H7 (cell line): Measurements from ENCODE around the gene CHRNB1. TPM values are rescaled to one million over a fixed set of nuclear protein-coding genes. Genes with fewer than 3 reads are reported as not detected.
A peak's percentile ranks its signal among the peaks of the same experiment; 100 is the strongest.

Experiments
- DNase-seq: peaks from one replicate; pipeline ENCODE4 v3.0.0; 2012
- H3K27me3 ChIP-seq: 2 replicates; pipeline ENCODE4 v1.6.0; 2011; ENCODE audit warnings: mild to moderate bottlenecking, low read length; ENCODE audit not compliant: control insufficient read depth, insufficient read depth
- H3K36me3 ChIP-seq: replicated peaks from 2 replicates; pipeline ENCODE4 v1.5.1; 2011; ENCODE audit warnings: low read length; ENCODE audit not compliant: control insufficient read depth, insufficient read depth
- H3K4me3 ChIP-seq: 2 replicates; pipeline ENCODE4 v1.5.1; 2011; ENCODE audit warnings: low read depth, mild to moderate bottlenecking, control low read depth, low read length, moderate library complexity; ENCODE audit not compliant: insufficient read depth
- total RNA-seq: library from RNA; depleted of rRNA; stranded (reverse); fragments of >200 nt; shearing (Covaris generic); gene quantifications from 2 replicates; pipeline ENCODE4 v1.2.3, GENCODE V29; 2014

Gene CHRNB1
- total RNA-seq, 1 experiment from 2014 or later, result 6.8 TPM

GRCh38 chr17:7425756-7426155 lies 19.1 kb upstream of the CHRNB1 start:
- Histone ChIP-seq H3K36me3 (no peaks in the 10 kb centered on the region), H3K4me3 (no peak overlapping the region), H3K27me3 (no peaks in the 10 kb centered on the region)
- peak; percentile 63 for DNase-seq

GRCh38 chr17:7426203-7426863 lies 18.5 kb upstream of the CHRNB1 start:
- DNase-seq, result no peak
- H3K36me3 ChIP-seq, result no peaks in the 10 kb centered on the region
- H3K27me3 ChIP-seq, result no peaks in the 10 kb centered on the region
- no peak overlapping the region for H3K4me3 ChIP-seq

- no peak overlapping the region for H3K4me3 ChIP-seq
- peak; percentile 62 for DNase-seq
These were observed 17.9 kb upstream of the CHRNB1 start for GRCh38 chr17:7426896-7427489.

GRCh38 chr17:7427549-7427948 lies 17.3 kb upstream of the CHRNB1 start:
- H3K27me3 ChIP-seq, result no peaks in the 10 kb centered on the region
- H3K36me3 ChIP-seq, result no peaks in the 10 kb centered on the region
- DNase-seq, result peak; percentile 60
- no peak overlapping the region for H3K4me3 ChIP-seq

More at GRCh38 chr17:7426896-7427489, 17.9 kb upstream of the CHRNB1 start:
- H3K36me3 ChIP-seq, result no peaks in the 10 kb centered on the region
- H3K27me3 ChIP-seq, result no peaks in the 10 kb centered on the region

GRCh38 chr17:7428557-7428956 lies 16.3 kb upstream of the CHRNB1 start, which contains the start of gene SPEM3:
SPEM3 (plus strand) TSS chr17:7428857; CDS start chr17:7428903, 46 bp downstream.
- Histone ChIP-seq H3K4me3 (no peak within 1 kb of the TSS), H3K27me3 (no peaks in the 10 kb centered on the region), H3K36me3 (no peaks in the 10 kb centered on the region)
- peak; percentile 37 for DNase-seq

GRCh38 chr17:7429722-7430121 lies 15.1 kb upstream of the CHRNB1 start:
- no peaks in the 10 kb centered on the region for H3K36me3 ChIP-seq

GRCh38 chr17:7431231-7431630 lies 13.6 kb upstream of the CHRNB1 start:
- no peak for DNase-seq
- Histone ChIP-seq H3K4me3 (no peak overlapping the region), H3K36me3 (no peaks in the 10 kb centered on the region), H3K27me3 (peaks cover 2% of the 10 kb centered on the region; the same call in 1 of the 2 replicates)

More at GRCh38 chr17:7429722-7430121, 15.1 kb upstream of the CHRNB1 start:
- peak; percentile 50 for DNase-seq
- Histone ChIP-seq H3K4me3 (no peak overlapping the region), H3K27me3 (no peaks in the 10 kb centered on the region)

- Histone ChIP-seq H3K27me3 (peaks cover 12% of the 10 kb centered on the region; the same call in 1 of the 2 replicates), H3K4me3 (no peak overlapping the region), H3K36me3 (no peaks in the 10 kb centered on the region)
- DNase-seq, result no peak
These were observed 12.6 kb upstream of the CHRNB1 start for GRCh38 chr17:7432296-7432695.

- Histone ChIP-seq H3K36me3 (no peaks in the 10 kb centered on the region), H3K27me3 (peaks cover 38% of the 10 kb centered on the region), H3K4me3 (peak overlapping the region; percentile 74)
- DNase-seq, result peak; percentile 90
These were observed 8.9 kb upstream of the CHRNB1 start for GRCh38 chr17:7435676-7436555.

GRCh38 chr17:7436556-7437368 lies 8.1 kb upstream of the CHRNB1 start:
- peak overlapping the region; percentile 74 for H3K4me3 ChIP-seq
- peak; percentile 95 for DNase-seq
- H3K36me3 ChIP-seq, result no peaks in the 10 kb centered on the region
- H3K27me3 ChIP-seq, result peaks cover 40% of the 10 kb centered on the region

- Histone ChIP-seq H3K4me3 (peak overlapping the region; percentile 74), H3K36me3 (no peaks in the 10 kb centered on the region), H3K27me3 (peaks cover 41% of the 10 kb centered on the region)
- no peak for DNase-seq
These were observed 7.4 kb upstream of the CHRNB1 start for GRCh38 chr17:7437369-7437863.

- peak; percentile 92 for DNase-seq
- H3K27me3 ChIP-seq, result peaks cover 41% of the 10 kb centered on the region
- no peaks in the 10 kb centered on the region for H3K36me3 ChIP-seq
- H3K4me3 ChIP-seq, result peak overlapping the region; percentile 74
These were observed 6.8 kb upstream of the CHRNB1 start for GRCh38 chr17:7437950-7438614.

GRCh38 chr17:7438656-7439460 lies 6.0 kb upstream of the CHRNB1 start:
- Histone ChIP-seq H3K27me3 (peaks cover 44% of the 10 kb centered on the region), H3K36me3 (no peaks in the 10 kb centered on the region), H3K4me3 (peak overlapping the region; percentile 74)
- no peak for DNase-seq
